ENCODE measurements around the gene LRRC8D.

Gene LRRC8D

GRCh38 chr1:89931964-89932363, 111.1 kb downstream of the LRRC8D start:
- H3K4me3 ChIP-seq (ENCODE audit: low read length) = no peak overlapping the region
- DNase-seq (ENCODE audit: low read depth) = no peak
- TF ChIP-seq CTCF (IDR thresholded peaks at IDR 0.05; ENCODE audit: insufficient read depth, low read depth, low read length, missing control alignments) = no peak

GRCh38 chr1:89932598-89933364, 111.9 kb downstream of the LRRC8D start:
- DNase-seq (ENCODE audit: low read depth) = no peak
- H3K4me3 ChIP-seq (ENCODE audit: low read length) = no peak overlapping the region
- TF ChIP-seq CTCF (IDR thresholded peaks at IDR 0.05; ENCODE audit: insufficient read depth, low read depth, low read length, missing control alignments) = no peak

DNA sequence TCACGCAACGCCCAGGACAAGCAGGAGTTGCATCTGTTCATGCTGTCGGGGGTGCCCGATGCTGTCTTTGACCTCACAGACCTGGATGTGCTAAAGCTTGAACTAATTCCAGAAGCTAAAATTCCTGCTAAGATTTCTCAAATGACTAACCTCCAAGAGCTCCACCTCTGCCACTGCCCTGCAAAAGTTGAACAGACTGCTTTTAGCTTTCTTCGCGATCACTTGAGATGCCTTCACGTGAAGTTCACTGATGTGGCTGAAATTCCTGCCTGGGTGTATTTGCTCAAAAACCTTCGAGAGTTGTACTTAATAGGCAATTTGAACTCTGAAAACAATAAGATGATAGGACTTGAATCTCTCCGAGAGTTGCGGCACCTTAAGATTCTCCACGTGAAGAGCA, 113.6 kb downstream of the LRRC8D start:
- TF ChIP-seq CTCF (IDR thresholded peaks at IDR 0.05; ENCODE audit: insufficient read depth, low read depth, low read length, missing control alignments) = no peak

GRCh38 chr1:89935235-89935634, 114.4 kb downstream of the LRRC8D start:
- H3K4me3 ChIP-seq (ENCODE audit: low read length) = no peak overlapping the region
- no peak for DNase-seq (ENCODE audit: low read depth)
- TF ChIP-seq CTCF (IDR thresholded peaks at IDR 0.05; ENCODE audit: insufficient read depth, low read depth, low read length, missing control alignments) = no peak

More for the DNA sequence above, 113.6 kb downstream of the LRRC8D start:
- no peak overlapping the region for H3K4me3 ChIP-seq (ENCODE audit: low read length)
- no peak for DNase-seq (ENCODE audit: low read depth)

- no peak overlapping the region for H3K4me3 ChIP-seq (ENCODE audit: low read length)
- TF ChIP-seq CTCF (IDR thresholded peaks at IDR 0.05; ENCODE audit: insufficient read depth, low read depth, low read length, missing control alignments) = no peak
- no peak for DNase-seq (ENCODE audit: low read depth)
These were observed 115.9 kb downstream of the LRRC8D start for GRCh38 chr1:89936694-89937093.

DNA sequence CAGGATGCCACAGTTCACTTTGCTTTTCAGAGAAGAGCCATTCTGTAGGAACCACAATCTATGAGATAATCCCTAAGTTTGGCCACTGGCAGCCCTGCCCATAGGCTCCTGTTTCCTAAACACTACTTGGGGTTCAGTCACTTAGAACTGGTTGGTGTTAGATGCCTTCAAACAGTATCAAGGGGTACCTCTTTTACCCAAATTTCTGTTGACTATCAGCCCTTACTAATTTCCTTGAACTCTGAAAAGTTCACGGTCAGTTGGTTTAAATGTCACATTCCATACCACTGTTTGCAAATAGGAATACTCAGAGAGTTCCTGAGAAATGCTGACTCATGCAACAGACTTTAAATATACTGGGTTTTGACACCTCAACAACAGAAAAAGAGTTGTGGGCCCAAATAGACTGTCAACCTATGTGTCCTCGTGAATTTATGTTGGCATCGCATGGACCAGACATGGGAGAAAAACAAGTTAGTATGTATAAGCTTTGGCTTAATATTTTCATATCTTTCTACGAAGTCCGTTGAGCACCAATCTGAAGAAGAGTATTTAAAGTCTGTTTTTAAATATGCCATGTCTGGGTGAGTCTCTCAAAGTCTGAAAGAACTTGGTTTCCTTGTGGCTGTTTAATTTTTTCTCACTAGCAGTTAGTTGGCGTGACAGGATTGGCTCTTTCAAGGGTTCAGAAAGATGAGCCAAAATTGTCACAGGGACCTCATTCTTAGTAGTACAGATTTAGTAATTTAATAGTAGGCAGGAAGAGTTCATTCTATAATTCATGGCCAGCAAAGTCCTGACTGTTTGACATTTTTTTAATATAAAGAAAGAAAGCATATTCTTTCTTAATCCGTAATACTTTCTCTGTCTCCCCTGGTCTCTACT, 117.6 kb downstream of the LRRC8D start:
- no peak for TF ChIP-seq CTCF (IDR thresholded peaks at IDR 0.05; ENCODE audit: insufficient read depth, low read depth, low read length, missing control alignments)
- no peak overlapping the region for H3K4me3 ChIP-seq (ENCODE audit: low read length)
- peak; percentile 21 for DNase-seq (ENCODE audit: low read depth)
